ENCODE results near the gene PLAGL1. TPM values are rescaled to one million over a fixed set of nuclear protein-coding genes. Genes with fewer than 3 reads are reported as not detected.

Gene PLAGL1
- polyA plus RNA-seq, 2 of the 4 experiments (the other 2 are of a cell fraction) = 4.7 to 8.2 TPM

DNA sequence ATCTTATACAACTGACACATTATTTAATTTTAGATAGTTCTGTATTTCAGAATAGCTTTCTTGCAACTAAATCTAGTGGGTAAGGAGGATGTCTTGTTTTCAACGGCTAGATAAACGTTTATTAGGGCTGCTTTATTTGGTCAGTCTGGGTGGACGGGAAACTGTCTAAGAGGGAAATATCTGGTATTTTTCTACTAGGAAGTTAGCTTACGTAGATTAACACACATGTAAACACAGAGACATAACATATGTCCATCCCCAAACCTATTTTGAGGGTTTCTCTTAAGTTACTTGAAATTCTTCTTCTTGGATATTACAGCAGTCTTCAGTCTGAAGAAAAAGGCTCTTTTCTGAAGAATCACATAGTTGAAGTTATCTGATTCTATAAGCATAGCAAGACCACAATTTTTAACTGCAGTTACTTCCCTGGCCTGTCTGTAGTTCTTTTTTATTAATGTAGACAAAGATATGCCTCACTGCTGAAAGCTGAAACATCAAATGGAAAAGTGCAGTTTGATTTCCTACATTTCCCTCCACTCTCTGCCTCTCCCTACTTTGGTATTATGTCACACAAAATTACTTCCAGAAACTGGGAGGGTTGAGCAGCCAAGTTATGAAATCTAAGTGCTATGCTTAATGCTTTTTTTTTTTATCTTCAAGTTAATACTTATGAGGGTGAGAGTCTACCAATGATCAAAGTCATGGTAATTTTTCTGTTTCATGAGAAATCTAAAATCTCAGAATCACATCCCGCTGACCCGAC is 37.4 kb downstream of the PLAGL1 start (continued):
- no peak for TF ChIP-seq PHF8 (IDR thresholded peaks at IDR 0.05; ENCODE audit: borderline replicate concordance, low read depth)
- no peak for TF ChIP-seq RNF2 (IDR thresholded peaks at IDR 0.05; ENCODE audit: borderline replicate concordance, low read depth)

DNA sequence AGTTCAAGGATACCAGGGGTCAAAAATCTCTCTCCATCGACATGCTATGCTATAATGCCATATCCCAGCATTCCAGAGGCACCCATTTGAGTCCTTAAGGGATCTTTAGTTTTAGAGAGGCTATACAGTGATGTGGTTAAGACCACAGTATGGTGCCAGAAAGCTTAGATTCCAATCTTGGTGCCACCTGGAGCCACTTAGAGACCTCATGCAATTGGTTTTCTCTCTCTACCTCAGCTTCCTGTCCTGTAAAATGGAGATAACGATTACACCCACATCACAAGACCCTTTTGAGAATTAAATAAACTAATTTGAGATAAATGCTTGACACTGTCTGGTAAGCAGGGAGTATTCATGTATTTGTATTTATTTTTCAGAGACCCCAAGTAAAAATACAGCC is 39.0 kb downstream of the PLAGL1 start:
- CTCF ChIA-PET = interaction anchor here (0.5 kb wide), 1 partner anchor 31 kb away, joined by 3 read pairs; no protein-coding TSS in a partner anchor
- ATAC-seq = no peak
- TF ChIP-seq SMC3 (IDR thresholded peaks at IDR 0.05) = no peak
- TF ChIP-seq, protein P1, sequence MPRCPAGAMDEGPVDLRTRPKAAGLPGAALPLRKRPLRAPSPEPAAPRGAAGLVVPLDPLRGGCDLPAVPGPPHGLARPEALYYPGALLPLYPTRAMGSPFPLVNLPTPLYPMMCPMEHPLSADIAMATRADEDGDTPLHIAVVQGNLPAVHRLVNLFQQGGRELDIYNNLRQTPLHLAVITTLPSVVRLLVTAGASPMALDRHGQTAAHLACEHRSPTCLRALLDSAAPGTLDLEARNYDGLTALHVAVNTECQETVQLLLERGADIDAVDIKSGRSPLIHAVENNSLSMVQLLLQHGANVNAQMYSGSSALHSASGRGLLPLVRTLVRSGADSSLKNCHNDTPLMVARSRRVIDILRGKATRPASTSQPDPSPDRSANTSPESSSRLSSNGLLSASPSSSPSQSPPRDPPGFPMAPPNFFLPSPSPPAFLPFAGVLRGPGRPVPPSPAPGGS (IDR thresholded peaks at IDR 0.05) = no peak
- no peak for TF ChIP-seq POLR2AphosphoS2 (conservative IDR thresholded peaks at IDR 0.05; ENCODE audit: low read length)
- no peak for TF ChIP-seq EHF (CRISPR knock-in tag; IDR thresholded peaks at IDR 0.05)
- no peak for TF ChIP-seq MAFK (IDR thresholded peaks at IDR 0.05; ENCODE audit: partially characterized antibody)
- TF ChIP-seq ZFP36 (IDR thresholded peaks at IDR 0.05; ENCODE audit: borderline replicate concordance, partially characterized antibody) = no peak

GRCh38 chr6:143967706-143968376 is 40.2 kb downstream of the PLAGL1 start:
- CTCF ChIA-PET = no interaction called here
- FAIRE-seq (no peak), DNase-seq (ENCODE audit: low read depth in 1 of 2, low spot score in 1 of 2) (no peak), ATAC-seq (no peak)
- POLR2A ChIA-PET = no interaction called here
- H3K4me3 ChIP-seq = no peak overlapping the region
- no peak overlapping the region for H3K4me2 ChIP-seq
- TF ChIP-seq MYC (IDR thresholded peaks at IDR 0.05; ENCODE audit: borderline replicate concordance, low read length) (no peak), CHD2 (IDR thresholded peaks at IDR 0.05; ENCODE audit: low read length, partially characterized antibody) (no peak), HEYL (CRISPR knock-in tag; IDR thresholded peaks at IDR 0.05) (no peak), BHLHE40 (IDR thresholded peaks at IDR 0.05; ENCODE audit: low read depth, low read length) (no peak), POLR2A (IDR thresholded peaks at IDR 0.05; ENCODE audit: low read length) (no peak), ATOH8 (CRISPR knock-in tag; IDR thresholded peaks at IDR 0.05; ENCODE audit: low read depth) (no peak), FOXS1 (CRISPR knock-in tag; IDR thresholded peaks at IDR 0.05) (no peak), TP53 (CRISPR knock-in tag; IDR thresholded peaks at IDR 0.05) (no peak), PHF8 (IDR thresholded peaks at IDR 0.05; ENCODE audit: borderline replicate concordance, low read depth) (no peak), ESRRA (IDR thresholded peaks at IDR 0.05; ENCODE audit: borderline replicate concordance, low read length) (no peak), KDM1A (IDR thresholded peaks at IDR 0.05; ENCODE audit: low read depth) (no peak), GATA3 (IDR thresholded peaks at IDR 0.05; ENCODE audit: borderline replicate concordance) (no peak), REST (IDR thresholded peaks at IDR 0.05) (no peak), RAD21 (conservative IDR thresholded peaks at IDR 0.05 in 1 of 2, IDR thresholded peaks at IDR 0.05 in 1 of 2) (no peak), CEBPB (IDR thresholded peaks at IDR 0.05) (no peak), HDAC2 (IDR thresholded peaks at IDR 0.05) (no peak), KDM5A (IDR thresholded peaks at IDR 0.05) (no peak), MAFK (IDR thresholded peaks at IDR 0.05; ENCODE audit: partially characterized antibody) (no peak)
- TF ChIP-seq, protein P2, sequence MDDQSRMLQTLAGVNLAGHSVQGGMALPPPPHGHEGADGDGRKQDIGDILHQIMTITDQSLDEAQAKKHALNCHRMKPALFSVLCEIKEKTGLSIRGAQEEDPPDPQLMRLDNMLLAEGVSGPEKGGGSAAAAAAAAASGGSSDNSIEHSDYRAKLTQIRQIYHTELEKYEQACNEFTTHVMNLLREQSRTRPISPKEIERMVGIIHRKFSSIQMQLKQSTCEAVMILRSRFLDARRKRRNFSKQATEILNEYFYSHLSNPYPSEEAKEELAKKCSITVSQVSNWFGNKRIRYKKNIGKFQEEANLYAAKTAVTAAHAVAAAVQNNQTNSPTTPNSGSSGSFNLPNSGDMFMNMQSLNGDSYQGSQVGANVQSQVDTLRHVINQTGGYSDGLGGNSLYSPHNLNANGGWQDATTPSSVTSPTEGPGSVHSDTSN (IDR thresholded peaks at IDR 0.05) = no peak
- TF ChIP-seq, protein P3, sequence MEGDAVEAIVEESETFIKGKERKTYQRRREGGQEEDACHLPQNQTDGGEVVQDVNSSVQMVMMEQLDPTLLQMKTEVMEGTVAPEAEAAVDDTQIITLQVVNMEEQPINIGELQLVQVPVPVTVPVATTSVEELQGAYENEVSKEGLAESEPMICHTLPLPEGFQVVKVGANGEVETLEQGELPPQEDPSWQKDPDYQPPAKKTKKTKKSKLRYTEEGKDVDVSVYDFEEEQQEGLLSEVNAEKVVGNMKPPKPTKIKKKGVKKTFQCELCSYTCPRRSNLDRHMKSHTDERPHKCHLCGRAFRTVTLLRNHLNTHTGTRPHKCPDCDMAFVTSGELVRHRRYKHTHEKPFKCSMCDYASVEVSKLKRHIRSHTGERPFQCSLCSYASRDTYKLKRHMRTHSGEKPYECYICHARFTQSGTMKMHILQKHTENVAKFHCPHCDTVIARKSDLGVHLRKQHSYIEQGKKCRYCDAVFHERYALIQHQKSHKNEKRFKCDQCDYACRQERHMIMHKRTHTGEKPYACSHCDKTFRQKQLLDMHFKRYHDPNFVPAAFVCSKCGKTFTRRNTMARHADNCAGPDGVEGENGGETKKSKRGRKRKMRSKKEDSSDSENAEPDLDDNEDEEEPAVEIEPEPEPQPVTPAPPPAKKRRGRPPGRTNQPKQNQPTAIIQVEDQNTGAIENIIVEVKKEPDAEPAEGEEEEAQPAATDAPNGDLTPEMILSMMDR (IDR thresholded peaks at IDR 0.05) = no peak
- no peaks in the 10 kb centered on the region for H3K4me1 ChIP-seq
- H3K27ac ChIP-seq = no peak overlapping the region
- WGBS (ENCODE audit: missing lambda C conversion rate) = 56% methylated on average over 5 of the region's 5 CpGs
- H3K9me3 ChIP-seq = no peaks in the 10 kb centered on the region

More for the DNA sequence above, 39.0 kb downstream of the PLAGL1 start:
- no peak for DNase-seq (ENCODE audit: low read depth in 1 of 2, low spot score in 1 of 2)
- no peak overlapping the region for H3K27ac ChIP-seq
- FAIRE-seq = no peak
- H3K9me3 ChIP-seq = no peaks in the 10 kb centered on the region
- no peaks in the 10 kb centered on the region for H3K4me1 ChIP-seq
- H3K4me3 ChIP-seq = no peak overlapping the region
- no peak overlapping the region for H3K4me2 ChIP-seq
- 15% methylated on average over 2 of the region's 2 CpGs for WGBS (ENCODE audit: missing lambda C conversion rate)
- POLR2A ChIA-PET = no interaction called here

Measured in A549 (cell line).